Neural crest cell (in vitro differentiated cells): ENCODE data around the gene TMEM272. TPM values are rescaled to one million over a fixed set of nuclear protein-coding genes. Genes with fewer than 3 reads are reported as not detected.

Experiments
- DNase-seq: peaks from one replicate; pipeline ENCODE4 v3.0.0; 2021; ENCODE audit warnings: low read depth, mixed read lengths, low spot score
- H3K27ac Mint-ChIP-seq: one replicate; pipeline ENCODE4 v1.8.0; 2021; ENCODE audit warnings: mild to moderate bottlenecking, mixed read lengths; ENCODE audit not compliant: unreplicated experiment
- H3K27me3 Mint-ChIP-seq: 2 replicates; pipeline ENCODE4 v1.8.0; 2021; ENCODE audit warnings: low read depth, mild to moderate bottlenecking, mixed read lengths
- H3K36me3 Mint-ChIP-seq: 2 replicates; pipeline ENCODE4 v1.8.0; 2021; ENCODE audit warnings: low read depth, mild to moderate bottlenecking, mixed read lengths
- H3K4me1 Mint-ChIP-seq: 2 replicates; pipeline ENCODE4 v1.8.0; 2021; ENCODE audit warnings: mixed read lengths
- H3K4me3 Mint-ChIP-seq: one replicate; pipeline ENCODE4 v1.8.0; 2021; ENCODE audit warnings: mild to moderate bottlenecking, mixed read lengths
- H3K9me3 Mint-ChIP-seq: 2 replicates; pipeline ENCODE4 v1.8.0; 2021; ENCODE audit warnings: mixed read lengths
- total RNA-seq: library from RNA; stranded (reverse); gene quantifications from 2 replicates; pipeline ENCODE4 v1.2.1, GENCODE V29; 2021
- TF ChIP-seq, protein P1 (sequence below): fragments of 200-600 bp; sonication (generic); conservative IDR thresholded peaks from 2 replicates; pipeline ENCODE4 v1.5.0; 2021; ENCODE audit warnings: antibody characterized with exemption, mild to moderate bottlenecking

TMEM272 gene
- total RNA-seq, 1 donor from 2014 or later: 0.26 TPM

DNA sequence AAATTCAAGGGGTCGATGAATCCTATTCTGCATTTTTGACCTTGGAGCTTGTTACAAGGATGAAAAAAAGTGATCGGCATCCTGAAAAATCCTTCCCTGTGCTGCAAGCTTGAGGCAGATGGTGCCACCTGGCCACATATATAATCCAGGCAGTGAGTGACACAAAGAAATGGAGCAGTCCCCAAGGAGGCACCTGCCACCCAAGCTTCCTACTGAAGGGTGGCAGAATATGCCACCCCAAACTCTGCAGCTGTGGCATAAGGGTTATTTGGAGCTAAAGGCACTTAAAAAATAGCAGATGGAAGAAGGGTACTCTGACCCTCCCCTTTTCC is 15.4 kb downstream of the TMEM272 start:
- TF ChIP-seq, protein P1, sequence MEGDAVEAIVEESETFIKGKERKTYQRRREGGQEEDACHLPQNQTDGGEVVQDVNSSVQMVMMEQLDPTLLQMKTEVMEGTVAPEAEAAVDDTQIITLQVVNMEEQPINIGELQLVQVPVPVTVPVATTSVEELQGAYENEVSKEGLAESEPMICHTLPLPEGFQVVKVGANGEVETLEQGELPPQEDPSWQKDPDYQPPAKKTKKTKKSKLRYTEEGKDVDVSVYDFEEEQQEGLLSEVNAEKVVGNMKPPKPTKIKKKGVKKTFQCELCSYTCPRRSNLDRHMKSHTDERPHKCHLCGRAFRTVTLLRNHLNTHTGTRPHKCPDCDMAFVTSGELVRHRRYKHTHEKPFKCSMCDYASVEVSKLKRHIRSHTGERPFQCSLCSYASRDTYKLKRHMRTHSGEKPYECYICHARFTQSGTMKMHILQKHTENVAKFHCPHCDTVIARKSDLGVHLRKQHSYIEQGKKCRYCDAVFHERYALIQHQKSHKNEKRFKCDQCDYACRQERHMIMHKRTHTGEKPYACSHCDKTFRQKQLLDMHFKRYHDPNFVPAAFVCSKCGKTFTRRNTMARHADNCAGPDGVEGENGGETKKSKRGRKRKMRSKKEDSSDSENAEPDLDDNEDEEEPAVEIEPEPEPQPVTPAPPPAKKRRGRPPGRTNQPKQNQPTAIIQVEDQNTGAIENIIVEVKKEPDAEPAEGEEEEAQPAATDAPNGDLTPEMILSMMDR: no peak
- no peak for DNase-seq
- H3K4me1 Mint-ChIP-seq: no peaks in the 10 kb centered on the region
- no peaks in the 10 kb centered on the region for H3K9me3 Mint-ChIP-seq
- no peaks in the 10 kb centered on the region for H3K27me3 Mint-ChIP-seq
- H3K4me3 Mint-ChIP-seq: no peak overlapping the region
- no peaks in the 10 kb centered on the region for H3K36me3 Mint-ChIP-seq
- H3K27ac Mint-ChIP-seq: no peak overlapping the region

DNA sequence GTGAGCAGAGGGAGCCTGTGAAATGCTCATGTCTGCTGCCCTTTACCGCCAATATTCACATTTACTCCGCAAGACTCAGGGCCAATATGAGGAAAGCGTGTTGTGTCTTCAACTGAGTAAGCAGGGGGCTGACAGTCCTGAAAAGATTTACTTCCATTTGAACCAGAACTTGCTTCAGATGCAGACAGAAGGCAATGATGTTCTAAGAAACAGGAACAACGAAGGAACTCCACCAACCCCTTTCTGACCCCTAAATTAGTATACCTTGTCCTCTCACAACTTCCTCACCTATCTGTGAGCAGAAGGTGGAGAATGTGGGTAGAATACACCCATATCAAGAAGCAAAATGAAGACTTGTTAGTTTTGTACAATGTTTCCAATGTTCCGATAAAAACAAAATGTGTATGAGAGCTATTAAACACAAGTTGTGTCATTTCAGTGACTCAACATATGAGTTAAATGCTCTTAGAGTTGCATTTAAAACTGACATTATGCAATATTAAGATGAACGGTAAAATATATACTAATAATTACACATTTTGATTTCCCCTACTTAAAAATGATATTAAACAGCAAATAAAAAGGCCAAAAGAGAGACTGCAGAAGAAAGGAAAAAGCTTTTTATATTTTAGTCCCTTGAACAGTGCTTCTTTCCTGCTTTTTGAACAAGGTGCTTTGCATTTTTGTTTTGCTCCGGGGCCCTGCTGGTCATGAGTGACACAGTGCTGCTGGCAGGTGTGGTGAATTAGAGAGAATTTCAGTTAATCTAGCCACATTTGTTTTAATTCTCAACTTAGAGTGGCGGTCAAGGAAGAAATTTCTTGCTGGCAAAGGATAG is 16.0 kb downstream of the TMEM272 start:
- Mint-ChIP-seq H3K27me3 (no peaks in the 10 kb centered on the region), H3K27ac (no peak overlapping the region), H3K9me3 (no peaks in the 10 kb centered on the region), H3K4me3 (no peak overlapping the region), H3K36me3 (no peaks in the 10 kb centered on the region), H3K4me1 (no peaks in the 10 kb centered on the region)
- TF ChIP-seq, protein P1: no peak
- DNase-seq: no peak

DNA sequence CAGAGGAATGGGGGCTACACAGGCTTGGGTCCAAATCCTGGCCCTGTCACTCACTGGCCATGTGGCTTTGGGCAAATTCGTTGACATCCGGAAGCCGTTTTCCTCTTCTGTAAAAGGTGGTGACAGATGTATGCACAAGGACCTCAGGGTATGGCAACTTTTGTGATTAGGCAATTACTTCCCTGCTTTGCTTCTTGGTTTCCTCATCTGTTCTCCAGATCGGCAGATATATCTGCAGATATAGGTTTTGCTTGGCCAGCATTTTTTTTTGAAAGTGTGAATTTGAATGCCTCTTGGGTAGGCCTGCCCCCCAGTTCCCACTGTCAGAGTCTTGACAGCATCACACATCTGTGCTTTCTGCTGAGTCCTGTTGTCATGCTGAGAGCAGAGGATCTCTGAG is 17.7 kb downstream of the TMEM272 start:
- Mint-ChIP-seq H3K9me3 (no peaks in the 10 kb centered on the region), H3K27me3 (no peaks in the 10 kb centered on the region), H3K36me3 (no peaks in the 10 kb centered on the region), H3K27ac (peak overlapping the region; percentile 35), H3K4me3 (no peak overlapping the region), H3K4me1 (no peaks in the 10 kb centered on the region)
- DNase-seq: no peak
- TF ChIP-seq, protein P1: no peak

DNA sequence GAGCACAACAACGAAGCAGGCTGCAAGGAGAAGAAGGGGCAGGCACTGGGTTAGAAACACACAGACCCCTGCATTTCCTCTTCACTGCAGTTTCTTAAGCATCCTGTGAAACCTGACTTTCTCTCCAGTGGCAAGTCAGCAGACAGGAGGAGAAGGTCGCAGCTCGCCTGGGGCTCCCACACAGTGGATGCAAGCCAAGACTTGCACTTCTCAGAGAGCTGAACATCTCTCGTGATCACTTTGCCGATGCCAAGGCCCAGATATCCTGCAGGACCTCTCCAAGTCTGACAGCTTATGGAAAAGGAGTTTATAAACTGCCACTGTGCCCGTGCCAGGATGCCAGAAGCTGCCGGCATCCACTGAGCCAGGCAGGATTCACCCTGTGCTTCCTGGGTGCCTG is 18.4 kb downstream of the TMEM272 start:
- H3K4me3 Mint-ChIP-seq: no peak overlapping the region

DNA sequence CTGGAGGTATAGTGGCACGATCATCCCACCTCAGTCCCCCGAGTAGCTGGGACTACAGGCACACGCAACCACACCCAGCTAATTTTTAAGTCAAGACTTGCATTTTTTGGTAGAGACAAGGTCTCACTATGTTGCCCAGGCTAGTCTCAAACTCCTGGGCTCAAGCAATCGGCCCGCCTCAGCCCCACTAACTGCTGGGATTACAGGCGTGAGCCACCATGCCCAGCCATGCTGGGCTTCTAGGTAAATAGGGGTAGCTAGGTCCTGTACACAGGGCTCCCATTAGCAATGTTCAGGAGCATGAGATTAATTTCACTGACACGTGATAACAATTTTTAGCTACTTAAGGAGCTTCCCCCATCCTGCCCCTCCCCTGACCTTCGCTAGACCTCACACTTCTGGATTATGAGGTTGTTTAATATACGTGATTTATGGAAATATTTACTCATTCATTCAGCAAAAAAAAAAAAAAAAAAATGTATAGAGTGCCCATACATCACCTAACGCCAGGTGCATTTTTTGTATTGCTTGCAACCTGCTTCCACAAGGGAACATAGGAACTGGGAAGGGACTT is 19.2 kb downstream of the TMEM272 start:
- no peaks in the 10 kb centered on the region for H3K27me3 Mint-ChIP-seq

More for the DNA sequence above, 18.4 kb downstream of the TMEM272 start:
- Mint-ChIP-seq H3K27ac (no peak overlapping the region), H3K9me3 (no peaks in the 10 kb centered on the region), H3K27me3 (no peaks in the 10 kb centered on the region), H3K4me1 (no peaks in the 10 kb centered on the region), H3K36me3 (no peaks in the 10 kb centered on the region)
- DNase-seq: no peak
- TF ChIP-seq, protein P1: no peak

More for the DNA sequence above, 19.2 kb downstream of the TMEM272 start:
- Mint-ChIP-seq H3K4me1 (no peaks in the 10 kb centered on the region), H3K27ac (no peak overlapping the region), H3K4me3 (no peak overlapping the region), H3K36me3 (no peaks in the 10 kb centered on the region), H3K9me3 (no peaks in the 10 kb centered on the region)
- TF ChIP-seq, protein P1: no peak
- no peak for DNase-seq
